Adipocyte (in vitro differentiated cells): ENCODE results near the gene CCDC24.

Experiments
- DNase-seq: peaks from one replicate; pipeline ENCODE4 v3.0.0-alpha.2; 2015; ENCODE audit warnings: low read depth
- H3K27me3 ChIP-seq: replicated peaks from 2 replicates; pipeline ENCODE4 v1.7.0; 2013; ENCODE audit warnings: mild to moderate bottlenecking, low read length, moderate library complexity; ENCODE audit not compliant: control insufficient read depth, insufficient read depth
- H3K36me3 ChIP-seq: 2 replicates; pipeline ENCODE4 v1.7.0; 2013; ENCODE audit warnings: low read length, mild to moderate bottlenecking, moderate library complexity; ENCODE audit not compliant: control insufficient read depth, insufficient read depth, severe bottlenecking
- H3K4me1 ChIP-seq: 2 replicates; pipeline ENCODE4 v1.7.0; 2013; ENCODE audit warnings: mild to moderate bottlenecking, low read length, moderate library complexity; ENCODE audit not compliant: control insufficient read depth, insufficient read depth
- H3K4me3 ChIP-seq: 2 replicates; pipeline ENCODE4 v1.7.0; 2013; ENCODE audit warnings: mild to moderate bottlenecking, low read length, moderate library complexity
- H3K9ac ChIP-seq: 2 replicates; pipeline ENCODE4 v1.7.0; 2013; ENCODE audit warnings: mild to moderate bottlenecking, low read length, moderate library complexity
- H3K9me3 ChIP-seq: 2 replicates; pipeline ENCODE4 v1.7.0; 2013; ENCODE audit warnings: mild to moderate bottlenecking, low read length, moderate library complexity; ENCODE audit not compliant: control insufficient read depth

CCDC24 gene

GRCh38 chr1:44019466-44019948, 28.1 kb downstream of the CCDC24 start:
- Histone ChIP-seq H3K4me1 (peaks cover 8% of the 10 kb centered on the region), H3K9me3 (no peaks in the 10 kb centered on the region), H3K9ac (no peak overlapping the region), H3K27me3 (no peaks in the 10 kb centered on the region), H3K4me3 (no peak overlapping the region), H3K36me3 (peaks cover 17% of the 10 kb centered on the region)
- no peak for DNase-seq

- no peak overlapping the region for H3K9ac ChIP-seq
- H3K4me3 ChIP-seq: no peak overlapping the region
- DNase-seq: no peak
- H3K27me3 ChIP-seq: no peaks in the 10 kb centered on the region
- H3K36me3 ChIP-seq: peaks cover 17% of the 10 kb centered on the region
- H3K4me1 ChIP-seq: peaks cover 3% of the 10 kb centered on the region
- no peaks in the 10 kb centered on the region for H3K9me3 ChIP-seq
Observed at GRCh38 chr1:44020464-44020863, 29.1 kb downstream of the CCDC24 start.

- Histone ChIP-seq H3K36me3 (peaks cover 17% of the 10 kb centered on the region), H3K9me3 (no peaks in the 10 kb centered on the region), H3K9ac (no peak overlapping the region), H3K27me3 (no peaks in the 10 kb centered on the region), H3K4me3 (no peak overlapping the region), H3K4me1 (no peaks in the 10 kb centered on the region)
- DNase-seq: no peak
Observed at GRCh38 chr1:44021156-44021555, 29.8 kb downstream of the CCDC24 start.

- H3K36me3 ChIP-seq: peaks cover 17% of the 10 kb centered on the region
- no peak for DNase-seq
- no peak overlapping the region for H3K4me3 ChIP-seq
- H3K4me1 ChIP-seq: no peaks in the 10 kb centered on the region
- H3K27me3 ChIP-seq: no peaks in the 10 kb centered on the region
- H3K9me3 ChIP-seq: no peaks in the 10 kb centered on the region
- H3K9ac ChIP-seq: no peak overlapping the region
Observed at GRCh38 chr1:44021581-44022321, 30.4 kb downstream of the CCDC24 start.

- H3K4me3 ChIP-seq: no peak overlapping the region
- H3K27me3 ChIP-seq: no peaks in the 10 kb centered on the region
- no peak overlapping the region for H3K9ac ChIP-seq
- peaks cover 3% of the 10 kb centered on the region for H3K4me1 ChIP-seq
- DNase-seq: no peak
- peaks cover 17% of the 10 kb centered on the region for H3K36me3 ChIP-seq
- no peaks in the 10 kb centered on the region for H3K9me3 ChIP-seq
Observed at GRCh38 chr1:44024031-44024902, 32.9 kb downstream of the CCDC24 start.

GRCh38 chr1:44024903-44025525, 33.6 kb downstream of the CCDC24 start:
- H3K27me3 ChIP-seq: no peaks in the 10 kb centered on the region
- no peaks in the 10 kb centered on the region for H3K9me3 ChIP-seq
- no peak overlapping the region for H3K4me3 ChIP-seq
- peaks cover 17% of the 10 kb centered on the region for H3K36me3 ChIP-seq
- no peak overlapping the region for H3K9ac ChIP-seq
- peaks cover 7% of the 10 kb centered on the region for H3K4me1 ChIP-seq
- no peak for DNase-seq

GRCh38 chr1:44025816-44026215, 34.4 kb downstream of the CCDC24 start:
- Histone ChIP-seq H3K9ac (no peak overlapping the region), H3K9me3 (no peaks in the 10 kb centered on the region), H3K4me3 (no peak overlapping the region), H3K4me1 (peaks cover 7% of the 10 kb centered on the region), H3K36me3 (peaks cover 17% of the 10 kb centered on the region), H3K27me3 (no peaks in the 10 kb centered on the region)
- no peak for DNase-seq

GRCh38 chr1:44027320-44027719, 35.9 kb downstream of the CCDC24 start:
- Histone ChIP-seq H3K4me3 (no peak overlapping the region), H3K4me1 (peaks cover 16% of the 10 kb centered on the region), H3K36me3 (peaks cover 5% of the 10 kb centered on the region), H3K9ac (no peak overlapping the region), H3K9me3 (no peaks in the 10 kb centered on the region), H3K27me3 (no peaks in the 10 kb centered on the region)
- DNase-seq: no peak

GRCh38 chr1:44029260-44029910, 38.0 kb downstream of the CCDC24 start:
- peak overlapping the region; percentile 92 for H3K9ac ChIP-seq
- no peaks in the 10 kb centered on the region for H3K9me3 ChIP-seq
- no peak for DNase-seq
- H3K4me1 ChIP-seq: peaks cover 20% of the 10 kb centered on the region
- H3K36me3 ChIP-seq: no peaks in the 10 kb centered on the region
- H3K4me3 ChIP-seq: peak overlapping the region; percentile 96
- no peaks in the 10 kb centered on the region for H3K27me3 ChIP-seq

- peak; percentile 95 for DNase-seq
- Histone ChIP-seq H3K27me3 (no peaks in the 10 kb centered on the region), H3K9ac (peak overlapping the region; percentile 92), H3K36me3 (no peaks in the 10 kb centered on the region), H3K4me1 (peaks cover 20% of the 10 kb centered on the region), H3K4me3 (peak overlapping the region; percentile 96), H3K9me3 (no peaks in the 10 kb centered on the region)
Observed at GRCh38 chr1:44029911-44030604, 38.7 kb downstream of the CCDC24 start.
